OCI-LY3 (cell line): ENCODE data around the gene ACTL6A.

ENCODE experiments used
- H2AFZ ChIP-seq: fragments of 200-600, 300-600 bp; shearing (Covaris generic); 2 replicates; pipeline ENCODE4 v1.6.0; 2014; ENCODE audit warnings: antibody characterized with exemption, low read depth, low read length
- H3K27ac ChIP-seq: fragments of 200-600, 300-600 bp; sonication (generic); 2 replicates; pipeline ENCODE4 v1.5.1; 2014; ENCODE audit warnings: mild to moderate bottlenecking, low read length, moderate library complexity, mixed read lengths
- H3K27me3 ChIP-seq: fragments of 200-600, 300-600 bp; sonication (generic); 2 replicates; pipeline ENCODE4 v1.6.1; 2014; ENCODE audit warnings: low read depth, low read length, mixed read lengths
- H3K36me3 ChIP-seq: fragments of 200-600, 300-600 bp; sonication (generic); replicated peaks from 2 replicates; pipeline ENCODE3; 2014; ENCODE audit warnings: low read depth, low read length, mixed read lengths
- H3K4me1 ChIP-seq: fragments of 300-600, 200-600 bp; sonication (generic); 2 replicates; pipeline ENCODE4 v1.6.1; 2014; ENCODE audit warnings: low read length, mixed read lengths
- H3K4me2 ChIP-seq: fragments of 200-600, 300-600 bp; sonication (generic); 2 replicates; pipeline ENCODE4 v1.6.1; 2014; ENCODE audit warnings: low read length, mixed read lengths
- H3K4me3 ChIP-seq: fragments of 300-600, 200-600 bp; sonication (generic); 2 replicates; pipeline ENCODE4 v1.5.1; 2014; ENCODE audit warnings: antibody characterized with exemption, mild to moderate bottlenecking, low read length, moderate library complexity
- H3K79me2 ChIP-seq: fragments of 300-600, 200-600 bp; shearing (Covaris generic); 2 replicates; pipeline ENCODE4 v1.6.1; 2014; ENCODE audit warnings: mild to moderate bottlenecking, low read length, mixed read lengths
- H3K9ac ChIP-seq: fragments of 300-600, 200-600 bp; shearing (Covaris generic); 2 replicates; pipeline ENCODE4 v1.6.0; 2014; ENCODE audit warnings: mild to moderate bottlenecking, low read length, moderate library complexity
- H3K9me3 ChIP-seq: fragments of 200-600, 300-600 bp; shearing (Covaris generic); 2 replicates; pipeline ENCODE4 v1.6.1; 2014; ENCODE audit warnings: low read length, mixed read lengths; ENCODE audit not compliant: insufficient read depth
- H4K20me1 ChIP-seq: fragments of 200-600, 300-600 bp; sonication (generic); 2 replicates; pipeline ENCODE4 v1.6.1; 2016; ENCODE audit warnings: low read length, mixed read lengths; ENCODE audit not compliant: insufficient read depth
- EZH2phosphoT487 ChIP-seq: fragments of 200-600 bp; shearing (Covaris generic); IDR thresholded peaks from 2 replicates; pipeline ENCODE4 v1.6.1; 2018; ENCODE audit warnings: antibody characterized with exemption, mixed run types, low read depth
- TF ChIP-seq, protein P1 (sequence below): fragments of 200-600, 300-600 bp; sonication (generic); IDR thresholded peaks from 2 replicates; pipeline ENCODE4 v1.5.1; 2014; ENCODE audit warnings: antibody characterized with exemption, low read length, low read depth

Gene ACTL6A

DNA sequence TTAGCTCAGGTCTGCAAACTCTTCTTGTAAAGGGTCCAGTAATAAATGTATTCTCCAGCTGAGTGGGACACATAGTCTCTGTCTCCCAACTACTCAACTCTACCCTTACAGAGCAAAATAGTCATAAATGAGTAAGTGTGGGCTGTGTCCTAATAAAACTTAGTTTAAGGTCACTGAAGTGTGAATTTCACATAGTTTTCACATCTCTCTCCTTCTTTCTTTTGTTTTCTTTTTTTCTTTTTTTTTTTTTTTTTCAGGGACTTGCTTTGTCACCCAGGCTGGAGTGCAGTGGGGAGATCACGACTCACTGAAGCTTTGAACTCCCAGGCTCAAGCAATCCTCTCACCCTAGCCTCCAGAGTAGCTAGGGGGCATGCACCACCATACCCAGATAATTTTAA is 1.9 kb upstream of the ACTL6A start:
- Histone ChIP-seq H3K4me3 (no peak overlapping the region), H4K20me1 (peaks cover 4% of the 10 kb centered on the region; the same call in 1 of the 2 replicates), H3K27me3 (peaks cover 5% of the 10 kb centered on the region; the same call in 1 of the 2 replicates), H2AFZ (no peak overlapping the region), H3K27ac (no peak overlapping the region), H3K79me2 (peaks cover 27% of the 10 kb centered on the region), H3K9me3 (no peaks in the 10 kb centered on the region), H3K4me2 (no peak overlapping the region), H3K4me1 (peaks cover 32% of the 10 kb centered on the region), H3K9ac (no peak overlapping the region), H3K36me3 (no peaks in the 10 kb centered on the region)
- TF ChIP-seq, protein P1, sequence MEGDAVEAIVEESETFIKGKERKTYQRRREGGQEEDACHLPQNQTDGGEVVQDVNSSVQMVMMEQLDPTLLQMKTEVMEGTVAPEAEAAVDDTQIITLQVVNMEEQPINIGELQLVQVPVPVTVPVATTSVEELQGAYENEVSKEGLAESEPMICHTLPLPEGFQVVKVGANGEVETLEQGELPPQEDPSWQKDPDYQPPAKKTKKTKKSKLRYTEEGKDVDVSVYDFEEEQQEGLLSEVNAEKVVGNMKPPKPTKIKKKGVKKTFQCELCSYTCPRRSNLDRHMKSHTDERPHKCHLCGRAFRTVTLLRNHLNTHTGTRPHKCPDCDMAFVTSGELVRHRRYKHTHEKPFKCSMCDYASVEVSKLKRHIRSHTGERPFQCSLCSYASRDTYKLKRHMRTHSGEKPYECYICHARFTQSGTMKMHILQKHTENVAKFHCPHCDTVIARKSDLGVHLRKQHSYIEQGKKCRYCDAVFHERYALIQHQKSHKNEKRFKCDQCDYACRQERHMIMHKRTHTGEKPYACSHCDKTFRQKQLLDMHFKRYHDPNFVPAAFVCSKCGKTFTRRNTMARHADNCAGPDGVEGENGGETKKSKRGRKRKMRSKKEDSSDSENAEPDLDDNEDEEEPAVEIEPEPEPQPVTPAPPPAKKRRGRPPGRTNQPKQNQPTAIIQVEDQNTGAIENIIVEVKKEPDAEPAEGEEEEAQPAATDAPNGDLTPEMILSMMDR = no peak
- TF ChIP-seq EZH2phosphoT487 = no peak

DNA sequence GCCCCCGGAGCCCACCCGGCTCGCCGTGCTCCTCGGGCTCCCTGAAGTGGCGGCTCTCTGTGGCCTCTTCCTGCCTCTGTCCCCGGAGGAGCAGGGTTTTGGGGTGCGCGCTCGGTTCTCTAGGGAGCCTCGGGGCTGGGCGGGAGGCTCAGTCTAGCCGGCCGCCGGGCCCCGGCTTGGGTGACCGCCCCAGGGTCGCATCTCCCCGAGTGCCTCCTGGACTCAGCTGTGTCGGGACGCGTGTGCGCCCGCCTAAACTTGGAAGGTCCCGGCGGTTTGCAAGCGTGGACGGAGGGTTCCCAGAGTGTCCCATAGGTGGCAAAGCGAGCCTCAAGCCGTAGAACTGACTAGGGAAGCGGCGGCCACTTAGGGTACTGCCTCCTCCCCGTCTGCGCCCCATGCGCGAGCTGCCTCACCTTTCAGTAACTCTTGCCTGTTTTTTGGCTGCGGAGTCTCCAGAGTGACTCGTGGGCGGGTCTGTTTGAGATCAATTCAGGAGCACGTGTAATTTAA is 601 bp downstream of the ACTL6A start:
- TF ChIP-seq, protein P1 = peak; percentile 3; the same call in 1 of the 2 replicates
- no peak for TF ChIP-seq EZH2phosphoT487
- Histone ChIP-seq H3K4me3 (peak overlapping the region; percentile 91), H3K27ac (peak overlapping the region; percentile 74), H3K36me3 (no peaks in the 10 kb centered on the region), H3K4me2 (peak overlapping the region; percentile 90), H3K4me1 (peaks cover 35% of the 10 kb centered on the region), H3K27me3 (no peaks in the 10 kb centered on the region), H2AFZ (no peak overlapping the region), H3K9me3 (no peaks in the 10 kb centered on the region), H3K79me2 (peaks cover 51% of the 10 kb centered on the region), H3K9ac (peak overlapping the region; percentile 86), H4K20me1 (peaks cover 8% of the 10 kb centered on the region)

DNA sequence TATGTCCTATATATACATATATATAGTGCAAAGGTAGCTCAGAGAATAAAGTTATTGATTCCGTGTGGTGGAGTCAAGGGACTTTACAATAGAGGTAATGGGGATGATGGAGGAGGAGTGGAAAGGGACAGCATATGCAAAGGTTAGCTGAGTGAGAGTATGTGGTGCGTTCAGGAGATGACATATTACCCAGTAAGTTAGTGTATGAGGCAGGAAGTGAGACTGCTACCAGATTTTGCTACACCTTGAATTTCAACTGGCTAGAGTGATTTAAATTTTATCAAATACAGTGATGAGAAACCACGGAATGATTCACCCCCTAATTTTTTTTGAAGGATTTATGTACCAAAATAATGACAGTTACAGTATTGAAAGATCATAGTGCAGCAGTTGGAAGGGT is 2.8 kb downstream of the ACTL6A start:
- Histone ChIP-seq H2AFZ (no peak overlapping the region), H4K20me1 (peaks cover 16% of the 10 kb centered on the region)
- TF ChIP-seq, protein P1 = no peak
- TF ChIP-seq EZH2phosphoT487 = no peak

DNA sequence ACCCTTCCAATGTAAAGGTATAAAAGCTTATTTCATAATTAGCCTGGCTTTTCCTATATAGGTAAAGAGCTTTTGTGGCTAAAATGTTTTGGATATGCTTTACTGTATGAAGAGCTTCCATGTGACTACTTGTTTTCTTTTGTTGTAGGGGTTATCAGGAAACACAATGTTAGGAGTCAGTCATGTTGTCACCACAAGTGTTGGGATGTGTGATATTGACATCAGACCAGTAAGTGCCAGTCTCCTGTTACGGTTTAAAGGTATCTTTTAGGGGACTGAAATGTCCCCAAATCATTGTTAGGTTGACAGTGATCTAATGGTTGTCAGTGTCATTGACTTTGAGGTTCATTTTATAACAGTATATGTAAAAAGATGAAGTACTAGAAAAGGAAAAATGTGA is 18.3 kb downstream of the ACTL6A start:
- Histone ChIP-seq H3K9ac (no peak overlapping the region), H3K79me2 (no peaks in the 10 kb centered on the region), H3K27me3 (no peaks in the 10 kb centered on the region), H3K9me3 (no peaks in the 10 kb centered on the region), H4K20me1 (no peaks in the 10 kb centered on the region), H3K27ac (no peak overlapping the region), H3K4me2 (no peak overlapping the region), H3K4me3 (no peak overlapping the region), H3K4me1 (no peaks in the 10 kb centered on the region), H2AFZ (no peak overlapping the region), H3K36me3 (peaks cover 53% of the 10 kb centered on the region)
- TF ChIP-seq, protein P1 = no peak
- no peak for TF ChIP-seq EZH2phosphoT487

More for the DNA sequence above, 2.8 kb downstream of the ACTL6A start:
- no peaks in the 10 kb centered on the region for H3K9me3 ChIP-seq
- H3K79me2 ChIP-seq = peaks cover 61% of the 10 kb centered on the region
- H3K4me2 ChIP-seq = peak overlapping the region; percentile 56
- H3K4me1 ChIP-seq = peaks cover 26% of the 10 kb centered on the region
- H3K9ac ChIP-seq = no peak overlapping the region; the same call in 1 of the 2 replicates
- H3K4me3 ChIP-seq = no peak overlapping the region; the same call in 1 of the 2 replicates
- no peaks in the 10 kb centered on the region for H3K27me3 ChIP-seq
- H3K27ac ChIP-seq = no peak overlapping the region
- peaks cover 8% of the 10 kb centered on the region for H3K36me3 ChIP-seq
